IMR-90 (cell line): ENCODE results near the gene NEFH.

Experiments
- CTCF ChIP-seq: conservative IDR thresholded peaks from 2 replicates; pipeline ENCODE4 v1.5.1; 2012; ENCODE audit warnings: mild to moderate bottlenecking, low read depth, low read length, improper control_type of control experiment
- POLR2A ChIP-seq: IDR thresholded peaks from 2 replicates; pipeline ENCODE4 v1.6.1; 2012; ENCODE audit warnings: mild to moderate bottlenecking, low read depth, low read length
- RAD21 ChIP-seq: IDR thresholded peaks from 2 replicates; pipeline ENCODE4 v1.6.1; 2012; ENCODE audit warnings: low read length, improper control_type of control experiment
- RCOR1 ChIP-seq: IDR thresholded peaks from 2 replicates; pipeline ENCODE4 v1.6.1; 2012; ENCODE audit warnings: mild to moderate bottlenecking, low read length, improper control_type of control experiment; ENCODE audit not compliant: insufficient replicate concordance
- RFX5 ChIP-seq: IDR thresholded peaks from 2 replicates; pipeline ENCODE4 v1.8.0; 2012; ENCODE audit warnings: low read depth, mild to moderate bottlenecking, low read length, moderate library complexity
- USF2 ChIP-seq: fragments of 150-350 bp; IDR thresholded peaks from 2 replicates; pipeline ENCODE4 v1.6.1; 2017; ENCODE audit warnings: mild to moderate bottlenecking, antibody characterized with exemption, low read length, low read depth
- TF ChIP-seq, protein P1 (sequence below): fragments of 150-350 bp; IDR thresholded peaks from 2 replicates; pipeline ENCODE4 v1.6.1; 2016; ENCODE audit warnings: low read depth, mild to moderate bottlenecking, low read length, moderate library complexity, borderline replicate concordance

DNA sequence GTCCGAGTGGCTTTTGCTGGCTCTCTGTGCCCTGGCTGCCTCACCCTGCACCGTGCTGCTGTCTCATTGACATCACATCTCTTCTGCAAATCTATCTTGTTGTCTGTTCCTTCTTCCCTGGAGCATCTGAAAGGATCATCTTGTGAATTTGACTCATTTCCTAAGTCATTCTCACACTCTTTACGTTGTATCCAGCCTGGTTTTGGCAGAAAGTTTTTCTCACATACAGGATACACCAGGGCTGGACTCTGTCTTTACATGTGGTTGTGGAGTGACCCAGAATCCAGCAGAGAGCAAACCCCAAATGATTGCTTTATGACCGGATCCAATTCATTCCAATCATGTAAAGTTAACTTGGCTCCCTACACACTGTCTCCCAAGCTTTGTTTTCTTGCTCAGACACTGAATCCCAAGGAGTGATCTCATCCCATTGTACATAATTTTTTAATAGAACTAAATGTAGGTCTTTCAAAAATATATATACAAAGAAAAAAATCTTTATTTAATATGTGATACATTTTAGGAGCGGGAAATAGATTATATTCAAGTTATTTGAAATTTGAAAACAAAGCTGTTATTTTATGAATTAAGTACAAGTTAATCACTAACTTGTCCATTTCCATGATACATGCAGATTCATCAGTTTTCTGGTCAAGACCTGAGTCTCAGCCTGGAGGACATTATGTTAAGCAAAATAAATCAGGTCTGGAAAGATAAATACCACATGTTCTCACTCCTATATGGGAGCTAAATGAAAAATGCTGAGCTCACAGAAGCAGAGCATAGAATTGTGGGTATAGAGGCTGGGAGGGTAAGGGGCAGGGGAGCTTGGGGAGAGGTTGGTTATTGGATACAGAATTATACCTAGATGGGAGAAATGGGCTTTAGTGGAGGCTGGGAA, 44.5 kb upstream of the NEFH start:
- no peak for TF ChIP-seq RAD21
- no peak for TF ChIP-seq POLR2A
- no peak for TF ChIP-seq CTCF
- TF ChIP-seq, protein P1, sequence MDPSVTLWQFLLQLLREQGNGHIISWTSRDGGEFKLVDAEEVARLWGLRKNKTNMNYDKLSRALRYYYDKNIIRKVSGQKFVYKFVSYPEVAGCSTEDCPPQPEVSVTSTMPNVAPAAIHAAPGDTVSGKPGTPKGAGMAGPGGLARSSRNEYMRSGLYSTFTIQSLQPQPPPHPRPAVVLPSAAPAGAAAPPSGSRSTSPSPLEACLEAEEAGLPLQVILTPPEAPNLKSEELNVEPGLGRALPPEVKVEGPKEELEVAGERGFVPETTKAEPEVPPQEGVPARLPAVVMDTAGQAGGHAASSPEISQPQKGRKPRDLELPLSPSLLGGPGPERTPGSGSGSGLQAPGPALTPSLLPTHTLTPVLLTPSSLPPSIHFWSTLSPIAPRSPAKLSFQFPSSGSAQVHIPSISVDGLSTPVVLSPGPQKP = no peak
- no peak for TF ChIP-seq RCOR1
- no peak for TF ChIP-seq USF2
- no peak for TF ChIP-seq RFX5
